Measurements from ENCODE around the gene C20orf204. TPM values are rescaled to one million over a fixed set of nuclear protein-coding genes. Genes with fewer than 3 reads are reported as not detected.

Gene C20orf204
- total RNA-seq, 2 donors from 2014 or later, result 0.29 to 3.3 TPM

GRCh38 chr20:64058536-64058935 is 22.6 kb downstream of the C20orf204 start:
- TF ChIP-seq CTCF (IDR thresholded peaks at IDR 0.05), result no peak
- Histone ChIP-seq H3K9me3 (no peaks in the 10 kb centered on the region), H3K9ac (ENCODE audit: low read depth in 2 of 2, low read length in 2 of 2) (no peak overlapping the region), H3K4me1 (peaks cover 5% of the 10 kb centered on the region), H3K27me3 (peaks cover 15% of the 10 kb centered on the region), H3K36me3 (no peaks in the 10 kb centered on the region), H3K4me3 (no peak overlapping the region), H3K27ac (no peak overlapping the region)
- intact Hi-C loops (cut with DNase I), result no loop called here
- DNase-seq, result no peak

GRCh38 chr20:64062276-64062595 is 26.3 kb downstream of the C20orf204 start:
- DNase-seq, result no peak
- Histone ChIP-seq H3K27ac (peak overlapping the region; percentile 71), H3K9ac (ENCODE audit: low read depth in 2 of 2, low read length in 2 of 2) (peak overlapping the region in 1 of 2 donors; percentile 4), H3K9me3 (no peaks in the 10 kb centered on the region), H3K27me3 (peaks cover 3% of the 10 kb centered on the region), H3K36me3 (no peaks in the 10 kb centered on the region), H3K4me1 (peaks cover 5% of the 10 kb centered on the region), H3K4me3 (peak overlapping the region; percentile 76)
- intact Hi-C loops (cut with DNase I), result loop anchor here (5.0 kb wide), 1 partner anchor 80 kb away; the partner anchor contains the start of gene PRPF6
- TF ChIP-seq CTCF (IDR thresholded peaks at IDR 0.05), result no peak

- peaks cover 5% of the 10 kb centered on the region for H3K4me1 ChIP-seq
- TF ChIP-seq CTCF (IDR thresholded peaks at IDR 0.05), result no peak
These were observed 26.8 kb downstream of the C20orf204 start, which contains the start of gene TCEA2 for GRCh38 chr20:64062596-64063388. Gene TCEA2 (plus strand): TSS chr20:64063198. CDS start chr20:64063313, 115 bp downstream.

GRCh38 chr20:64063389-64064144 is 27.6 kb downstream of the C20orf204 start:
- TF ChIP-seq CTCF (IDR thresholded peaks at IDR 0.05), result no peak
- no peaks in the 10 kb centered on the region for H3K36me3 ChIP-seq
- peaks cover 5% of the 10 kb centered on the region for H3K4me1 ChIP-seq
- peak; percentile 44 for DNase-seq
- peak overlapping the region; percentile 40 to 72 for H3K9ac ChIP-seq (ENCODE audit: low read depth in 2 of 2, low read length in 2 of 2)
- intact Hi-C loops (cut with DNase I), result loop anchor here (5.0 kb wide), 1 partner anchor 81 kb away; the partner anchor contains the start of gene PRPF6
- peak overlapping the region; percentile 40 for H3K27ac ChIP-seq
- no peaks in the 10 kb centered on the region for H3K9me3 ChIP-seq
- no peaks in the 10 kb centered on the region for H3K27me3 ChIP-seq
- H3K4me3 ChIP-seq, result peak overlapping the region; percentile 76

More at GRCh38 chr20:64062596-64063388, 26.8 kb downstream of the C20orf204 start, which contains the start of gene TCEA2:
- H3K27ac ChIP-seq, result peak within 1 kb of the TSS; percentile 71
- intact Hi-C loops (cut with DNase I), result loop anchor here (5.0 kb wide), 1 partner anchor 80 kb away; the partner anchor contains the start of gene PRPF6
- H3K9ac ChIP-seq (ENCODE audit: low read depth in 2 of 2, low read length in 2 of 2), result peak within 1 kb of the TSS; percentile 40 to 72
- DNase-seq, result peak; percentile 97
- H3K27me3 ChIP-seq, result no peaks in the 10 kb centered on the region
- H3K9me3 ChIP-seq, result no peaks in the 10 kb centered on the region
- peak within 1 kb of the TSS; percentile 76 for H3K4me3 ChIP-seq
- no peaks in the 10 kb centered on the region for H3K36me3 ChIP-seq

GRCh38 chr20:64064145-64064698 is 28.2 kb downstream of the C20orf204 start:
- Histone ChIP-seq H3K4me1 (peaks cover 5% of the 10 kb centered on the region), H3K9ac (ENCODE audit: low read depth in 2 of 2, low read length in 2 of 2) (peak overlapping the region in 1 of 2 donors; percentile 40), H3K27me3 (no peaks in the 10 kb centered on the region), H3K9me3 (no peaks in the 10 kb centered on the region), H3K27ac (no peak overlapping the region), H3K36me3 (no peaks in the 10 kb centered on the region), H3K4me3 (no peak overlapping the region)
- intact Hi-C loops (cut with DNase I), result loop anchor here (5.0 kb wide), 1 partner anchor 82 kb away; the partner anchor contains the start of gene PRPF6
- TF ChIP-seq CTCF (IDR thresholded peaks at IDR 0.05), result no peak
- DNase-seq, result no peak

Measured in colonic mucosa (tissue), 4 donors.